Endometrium (tissue), 2 donors: ENCODE measurements around the gene ZBTB47.

Experiments
- FAIRE-seq: peaks from 2 replicates; lab custom pipeline; 2012; peaks lifted over from hg19 to GRCh38; lab: Jason Lieb, UNC
- donor health status: control.
- donor health status: control.

Gene ZBTB47

DNA sequence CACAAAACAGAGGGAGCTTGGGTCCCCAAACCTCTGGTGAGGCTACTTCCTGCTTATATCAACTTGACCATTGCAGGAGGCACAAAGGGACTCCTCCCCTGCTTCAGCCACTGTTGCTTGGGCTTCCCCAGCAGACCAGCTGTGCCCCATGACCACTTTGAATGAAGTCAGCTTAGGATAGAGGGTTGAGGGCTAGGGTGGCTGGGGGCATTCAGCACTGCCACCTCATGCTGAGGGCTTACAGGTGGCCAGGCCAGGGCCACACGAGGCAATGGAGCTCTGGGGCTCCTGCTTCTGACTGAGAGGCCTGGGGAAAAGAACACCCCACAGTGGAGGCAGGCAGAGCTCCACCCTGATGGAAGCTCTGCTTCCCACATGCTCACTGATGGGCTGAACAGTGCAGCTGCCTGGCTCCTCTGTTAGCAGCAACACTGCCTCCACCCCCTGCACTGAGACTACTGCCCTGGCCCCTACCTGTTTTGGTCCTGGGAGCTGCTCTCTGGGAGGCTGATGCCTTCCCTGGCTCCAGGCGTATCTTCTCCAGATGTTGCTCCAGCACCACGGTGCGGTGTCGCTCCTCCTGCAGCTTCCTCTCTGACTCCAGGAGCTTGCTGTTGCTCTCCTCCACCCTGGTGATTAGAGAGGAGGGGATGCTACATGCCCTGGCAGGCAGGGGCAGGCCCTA lies 59.3 kb downstream of the ZBTB47 start:
- FAIRE-seq: no peak

GRCh38 chr3:42713747-42714146 lies 60.2 kb downstream of the ZBTB47 start:
- FAIRE-seq: no peak

DNA sequence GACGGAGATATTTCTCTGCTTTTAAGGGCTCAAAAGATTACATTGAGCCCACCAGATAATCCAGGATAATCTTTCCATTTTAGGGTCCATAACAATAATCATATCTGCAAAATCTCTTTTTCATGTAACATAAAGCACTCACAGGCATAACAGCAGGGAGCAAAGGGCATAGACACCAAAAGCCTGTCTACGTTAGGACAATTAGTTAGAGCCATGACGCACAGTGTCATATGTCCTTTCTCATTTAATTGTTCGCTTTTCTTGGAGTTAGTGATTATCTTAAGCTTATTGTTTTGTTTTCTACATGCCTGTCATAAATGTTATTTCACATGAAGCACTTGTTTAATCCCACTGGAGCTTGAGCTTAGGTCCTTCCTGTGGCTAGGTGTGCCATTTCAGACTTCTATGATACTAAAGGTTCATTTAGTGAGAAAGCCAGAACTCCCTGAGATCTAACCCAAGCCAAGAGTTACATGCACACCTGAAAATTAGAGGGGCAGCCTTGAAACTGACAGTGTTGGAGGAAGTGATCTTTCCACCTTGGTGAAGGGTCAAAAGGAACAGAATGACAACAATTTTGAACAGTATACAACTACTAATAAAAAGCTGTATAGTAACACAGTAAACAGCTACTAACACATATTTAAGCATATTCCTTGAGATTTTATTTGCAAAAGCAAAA lies 60.8 kb downstream of the ZBTB47 start:
- FAIRE-seq: no peak
